GM18867 (cell line): Measurements from ENCODE around the gene STK10.

Experiments
- ATAC-seq: cut with Tn5 transposase; IDR thresholded peaks from one replicate; pipeline ENCODE4 v1.9.1; 2021; ENCODE audit warnings: mild to moderate bottlenecking, moderate library complexity; ENCODE audit not compliant: unreplicated experiment

The STK10 gene

DNA sequence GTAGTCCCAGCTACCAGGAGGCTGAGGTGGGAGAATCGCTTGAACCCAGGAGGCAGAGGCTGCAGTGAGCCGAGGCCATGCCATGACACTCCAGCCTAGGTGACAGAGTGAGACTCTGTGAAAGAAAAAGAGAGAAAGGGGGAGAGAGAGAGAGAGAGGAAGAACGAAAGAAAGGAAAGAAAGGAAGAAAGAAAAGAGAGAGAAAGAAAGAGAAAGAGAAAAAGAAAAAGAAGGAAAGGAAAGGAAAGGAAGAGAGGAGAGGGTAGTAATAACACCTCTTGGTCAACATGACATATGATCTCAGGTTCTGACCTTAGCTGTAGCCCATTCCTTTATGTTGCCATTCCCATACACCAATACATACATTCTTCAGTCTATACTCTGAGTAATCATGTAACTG, 195.7 kb downstream of the STK10 start:
- ATAC-seq, result no peak
